ENCODE measurements around the gene MRPL11.
A peak's percentile ranks its signal among the peaks of the same experiment; 100 is the strongest.

DNA sequence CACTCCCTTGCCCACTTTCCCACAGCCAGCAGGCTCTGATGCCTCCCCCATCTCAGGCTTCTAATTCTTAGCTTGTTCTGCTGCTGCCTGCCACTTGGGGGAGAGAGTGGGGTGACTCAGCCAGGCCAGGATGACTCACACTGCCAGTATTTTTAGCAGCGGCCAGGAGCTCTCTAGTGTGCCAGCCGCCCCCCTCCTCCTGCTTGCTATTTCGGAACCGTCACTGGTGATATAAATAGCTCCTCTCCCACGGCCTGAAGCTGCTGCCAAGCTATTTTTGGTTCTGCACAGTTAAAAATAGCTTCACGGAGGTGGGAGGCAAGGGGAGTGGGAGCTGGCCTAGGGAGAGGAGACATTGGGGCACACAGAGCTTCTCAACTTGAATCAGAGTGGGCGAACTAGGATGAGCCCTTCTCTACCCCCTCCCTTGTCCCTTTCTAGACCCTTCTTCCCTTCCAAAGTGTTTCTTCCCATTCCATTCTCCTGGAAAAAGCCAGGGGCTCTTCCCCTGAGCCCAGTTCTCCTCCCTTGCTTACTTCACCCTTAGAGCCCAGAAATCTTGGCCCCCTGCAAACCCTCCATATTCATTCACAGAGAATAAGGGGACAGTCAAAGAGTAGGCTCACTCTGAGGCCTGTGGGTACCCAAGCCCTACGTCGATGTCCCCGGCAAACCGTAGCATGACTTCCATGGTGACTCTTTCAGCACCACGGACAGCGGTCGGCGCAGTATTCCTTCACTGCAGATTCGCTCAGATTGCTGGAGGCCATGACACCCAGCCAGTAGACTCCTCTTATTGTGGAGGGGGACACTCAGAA lies 20.3 kb downstream of the MRPL11 start:
- TF ChIP-seq, protein P1, sequence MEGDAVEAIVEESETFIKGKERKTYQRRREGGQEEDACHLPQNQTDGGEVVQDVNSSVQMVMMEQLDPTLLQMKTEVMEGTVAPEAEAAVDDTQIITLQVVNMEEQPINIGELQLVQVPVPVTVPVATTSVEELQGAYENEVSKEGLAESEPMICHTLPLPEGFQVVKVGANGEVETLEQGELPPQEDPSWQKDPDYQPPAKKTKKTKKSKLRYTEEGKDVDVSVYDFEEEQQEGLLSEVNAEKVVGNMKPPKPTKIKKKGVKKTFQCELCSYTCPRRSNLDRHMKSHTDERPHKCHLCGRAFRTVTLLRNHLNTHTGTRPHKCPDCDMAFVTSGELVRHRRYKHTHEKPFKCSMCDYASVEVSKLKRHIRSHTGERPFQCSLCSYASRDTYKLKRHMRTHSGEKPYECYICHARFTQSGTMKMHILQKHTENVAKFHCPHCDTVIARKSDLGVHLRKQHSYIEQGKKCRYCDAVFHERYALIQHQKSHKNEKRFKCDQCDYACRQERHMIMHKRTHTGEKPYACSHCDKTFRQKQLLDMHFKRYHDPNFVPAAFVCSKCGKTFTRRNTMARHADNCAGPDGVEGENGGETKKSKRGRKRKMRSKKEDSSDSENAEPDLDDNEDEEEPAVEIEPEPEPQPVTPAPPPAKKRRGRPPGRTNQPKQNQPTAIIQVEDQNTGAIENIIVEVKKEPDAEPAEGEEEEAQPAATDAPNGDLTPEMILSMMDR (IDR thresholded peaks at IDR 0.05; ENCODE audit: insufficient read depth, low read length, poor library complexity, severe bottlenecking) = peak; percentile 22
- TF ChIP-seq EZH2phosphoT487 (conservative IDR thresholded peaks at IDR 0.05; ENCODE audit: low read length) = no peak

Data from SU-DHL-6 (cell line).